GM12878 (cell line): ENCODE data around the gene ST7. TPM values are rescaled to one million over a fixed set of nuclear protein-coding genes. Genes with fewer than 3 reads are reported as not detected.

Source experiments
- ATAC-seq: fragments of 200-7000 bp; cut with Tn5 transposase; 3 replicates; pipeline ENCODE4 v1.9.1; 2020; ENCODE audit warnings: mild to moderate bottlenecking, moderate library complexity
- BruUV-seq: library from RNA; stranded (reverse); fragments of 400-500 nt; replicated peaks from 2 replicates; lab custom pipeline; 2021; lab: Mats Ljungman, UMichigan
- CTCF ChIA-PET: fragments of 300-600 bp; sonication (Branson Sonifier 250); formaldehyde crosslinking; extraction: SDS; loops from one replicate; lab custom pipeline; 2021; ENCODE audit warnings: inconsistent platforms; lab: Yijun Ruan, JAX
- POLR2A ChIA-PET: fragments of 350-600 bp; formaldehyde crosslinking; extraction: SDS; loops from one replicate; lab custom pipeline; 2021; ENCODE audit warnings: inconsistent platforms; lab: Charles Lee
- RAD21 ChIA-PET: fragments of 300-600 bp; sonication (Branson Sonifier 250); formaldehyde crosslinking; loops from one replicate; lab custom pipeline; 2023; ENCODE audit warnings: antibody characterized with exemption; ENCODE audit not compliant: unreplicated experiment; lab: Charles Lee
- SMC1A ChIA-PET: fragments of 300-600 bp; sonication (Branson Sonifier 250); formaldehyde crosslinking; loops from one replicate; lab custom pipeline; 2023; ENCODE audit not compliant: unreplicated experiment, uncharacterized antibody; lab: Charles Lee
- DNase-seq: peaks from one replicate; pipeline ENCODE4 v3.0.0-alpha.2; 2011; ENCODE audit warnings: low read depth, low spot score
- FAIRE-seq: peaks from 3 replicates; lab custom pipeline; 2011; peaks lifted over from hg19 to GRCh38; lab: Jason Lieb, UNC
- H2AFZ ChIP-seq: 2 replicates; pipeline ENCODE4 v1.6.0; 2011; ENCODE audit warnings: low read depth, low read length, control low read depth; ENCODE audit not compliant: control insufficient read depth
- H3K27ac ChIP-seq: 2 replicates; pipeline ENCODE4 v1.5.1; 2011; ENCODE audit warnings: control low read depth; ENCODE audit not compliant: control insufficient read depth, insufficient read depth
- H3K27me3 ChIP-seq, 2 experiments: replicated peaks in 1 of 2; 2 replicates each; pipeline versions ENCODE4 v1.6.0 to v1.6.1; 2011; ENCODE audit warnings: low read length in 1 of 2; ENCODE audit not compliant: control insufficient read depth in 2 of 2, insufficient read depth in 2 of 2
- H3K36me3 ChIP-seq, 2 experiments: 2 replicates each; pipeline ENCODE4 v1.5.1; 2011; ENCODE audit warnings: low read length in 1 of 2; ENCODE audit not compliant: control insufficient read depth in 2 of 2, insufficient read depth in 2 of 2
- H3K4me1 ChIP-seq: 2 replicates; pipeline ENCODE4 v1.6.1; 2011; ENCODE audit warnings: mild to moderate bottlenecking, low read length, moderate library complexity, mixed read lengths; ENCODE audit not compliant: control insufficient read depth, insufficient read depth
- H3K4me2 ChIP-seq: 2 replicates; pipeline ENCODE4 v1.6.0; 2011; ENCODE audit warnings: control low read depth; ENCODE audit not compliant: control insufficient read depth, insufficient read depth
- H3K4me3 ChIP-seq: fragments of 200-600 bp; sonication (generic); 2 replicates; pipeline ENCODE4 v1.5.1; 2016
- H3K79me2 ChIP-seq: 2 replicates; pipeline ENCODE4 v1.6.0; 2011; ENCODE audit warnings: low read length; ENCODE audit not compliant: control insufficient read depth, insufficient read depth
- H3K9ac ChIP-seq: 2 replicates; pipeline ENCODE4 v1.8.0; 2011; ENCODE audit warnings: low read length, control low read depth, mixed read lengths; ENCODE audit not compliant: control insufficient read depth, insufficient read depth
- H3K9me3 ChIP-seq: replicated peaks from 3 replicates; pipeline ENCODE4 v1.5.1; 2011; ENCODE audit warnings: mild to moderate bottlenecking, low read length; ENCODE audit not compliant: control insufficient read depth, insufficient read depth
- H4K20me1 ChIP-seq: 2 replicates; pipeline ENCODE4 v1.6.0; 2011; ENCODE audit not compliant: control insufficient read depth, insufficient read depth
- ZBTB11 ChIP-seq: fragments of 450-650 bp; formaldehyde crosslinking; IDR thresholded peaks from 2 replicates; pipeline ENCODE4 v1.5.0; 2022; ENCODE audit warnings: mild to moderate bottlenecking, missing genetic modification characterization
- ZZZ3 ChIP-seq: IDR thresholded peaks from 2 replicates; pipeline ENCODE4 v1.6.1; 2011; ENCODE audit warnings: low read depth; ENCODE audit not compliant: control insufficient read depth, insufficient read length
- WGBS: methylation state at CpG from one replicate; pipeline ENCODE4 v1.1.6; 2016; ENCODE audit warnings: low lambda C conversion rate; ENCODE audit not compliant: insufficient replicate concordance, insufficient coverage; ENCODE audit errors: missing lambda C conversion rate; 5-methylcytosine and 5-hydroxymethylcytosine counted together
- in situ Hi-C: fragments of 300-500 bp; cut with MboI; formaldehyde crosslinking; loops from 9 replicates; pipeline ENCODE4 v1.14.3; 2018; ENCODE audit warnings: mixed read lengths
- intact Hi-C: fragments of 100-400 bp; cut with micrococcal nuclease; formaldehyde crosslinking; loops from one replicate; pipeline ENCODE4 v1.14.2; 2022; ENCODE audit not compliant: unreplicated experiment
- polyA plus RNA-seq, 11 experiments: library from polyadenylated mRNA; depleted of rRNA in 4 of 11; unstranded in 6 of 11; stranded (reverse) in 5 of 11; fragments of >200 nt; fragmentation: Nextera tagmentation in 4 of 11; fragmentation: Illumina TruSeq in 1 of 11; extraction: Ambion mirVana in 4 of 11; extraction: Trizol in 1 of 11; gene quantifications; 1 replicate in 1 of 11; 2 replicates in 10 of 11; pipeline versions ENCODE4 v1.2.1 to v1.2.3, GENCODE V29; 2011 to 2016; ENCODE audit warnings: inconsistent platforms in 2 of 11, missing spikeins in 2 of 11, low read depth in 1 of 11
- total RNA-seq, 4 experiments: library from RNA; depleted of rRNA in 3 of 4; stranded (reverse); fragments of >200 nt in 3 of 4; fragmentation: Illumina TruSeq in 1 of 4; extraction: Trizol in 1 of 4; gene quantifications; 2 replicates each; pipeline versions ENCODE4 v1.2.1 to v1.2.3, GENCODE V29; 2013 to 2021

Gene ST7
- total and polyA plus RNA-seq, 10 of the 15 experiments (the other 5 are each of a cell fraction or from before 2014, with no cell fraction given) = 27.7 to 76.4 (median 53.6) TPM

GRCh38 chr7:117048882-117049281, 95.6 kb downstream of the ST7 start:
- H3K36me3 ChIP-seq = no peaks in the 10 kb centered on the region; a peak in 1 of 4 replicates
- no TSS peak for BruUV-seq
- ChIA-PET SMC1A (interaction anchor here (0.7 to 2.9 kb wide), 9 partner anchors 11 to 76 kb away, joined by 3 to 9 read pairs (median 3); no protein-coding TSS in a partner anchor), CTCF (interaction anchor here (1.4 to 1.6 kb wide), 2 partner anchors 10 to 60 kb away, joined by 3 to 5 read pairs; no protein-coding TSS in a partner anchor), RAD21 (no interaction called here), POLR2A (interaction anchor here (1.1 kb wide), 1 partner anchor 15 kb away, joined by 4 read pairs; no protein-coding TSS in a partner anchor)
- intact Hi-C loops = no loop called here
- peaks cover 65% of the 10 kb centered on the region for H3K79me2 ChIP-seq
- ATAC-seq = no peak
- H3K4me3 ChIP-seq = no peak overlapping the region
- no peaks in the 10 kb centered on the region for H3K9me3 ChIP-seq
- 72% methylated on average over 3 of the region's 3 CpGs for WGBS
- H3K27ac ChIP-seq = peak overlapping the region; percentile 48; the same call in 1 of the 2 replicates
- no peak for FAIRE-seq
- no peak overlapping the region for H3K9ac ChIP-seq
- peaks cover 6% of the 10 kb centered on the region for H3K4me1 ChIP-seq
- peak overlapping the region; percentile 50 for H3K4me2 ChIP-seq
- H2AFZ ChIP-seq = no peak overlapping the region; the same call in 1 of the 2 replicates
- in situ Hi-C loops = no loop called here
- DNase-seq = no peak
- no peaks in the 10 kb centered on the region; the same call in 1 of the 2 replicates for H4K20me1 ChIP-seq
- H3K27me3 ChIP-seq = no peaks in the 10 kb centered on the region
- TF ChIP-seq ZZZ3 (peak; percentile 6), ZBTB11 (CRISPR knock-in tag) (no peak)
